SU-DHL-6 (cell line): Measurements from ENCODE around the gene RBPMS2.

Experiments
- H2AFZ ChIP-seq: fragments of 200-600 bp; sonication (generic); 2 replicates; pipeline ENCODE4 v1.6.1; 2014; ENCODE audit warnings: low read depth, mild to moderate bottlenecking, moderate library complexity, mixed read lengths, antibody characterized with exemption, low read length; ENCODE audit not compliant: severe bottlenecking
- H3F3A ChIP-seq: fragments of 200-600 bp; shearing (Covaris generic); 2 replicates; pipeline ENCODE4 v1.6.0; 2016; ENCODE audit warnings: antibody characterized with exemption, mild to moderate bottlenecking; ENCODE audit not compliant: insufficient read depth
- H3K27ac ChIP-seq: fragments of 200-600 bp; sonication (generic); 2 replicates; pipeline ENCODE4 v1.5.1; 2016; ENCODE audit warnings: low read depth, mild to moderate bottlenecking, low read length, moderate library complexity, mixed read lengths
- H3K27me3 ChIP-seq: fragments of 200-600 bp; sonication (generic), shearing (Covaris generic); 2 replicates; pipeline ENCODE4 v1.6.0; 2014; ENCODE audit warnings: mild to moderate bottlenecking, low read length
- H3K36me3 ChIP-seq: fragments of 200-600 bp; sonication (generic); 2 replicates; pipeline ENCODE4 v1.6.1; 2014; ENCODE audit warnings: mild to moderate bottlenecking, low read length, mixed read lengths
- H3K4me2 ChIP-seq: fragments of 300-600, 200-600 bp; shearing (Covaris generic), sonication (generic); 2 replicates; pipeline ENCODE4 v1.6.0; 2014; ENCODE audit warnings: low read length, low read depth, mild to moderate bottlenecking; ENCODE audit not compliant: poor library complexity, severe bottlenecking
- H3K4me3 ChIP-seq: fragments of 200-600 bp; sonication (generic); 2 replicates; pipeline ENCODE4 v1.5.1; 2014; ENCODE audit warnings: antibody characterized with exemption, low read length, mild to moderate bottlenecking, mixed read lengths; ENCODE audit not compliant: insufficient read depth, poor library complexity, severe bottlenecking
- H3K79me2 ChIP-seq: fragments of 200-600 bp; sonication (generic); 2 replicates; pipeline ENCODE4 v1.6.1; 2014; ENCODE audit warnings: mild to moderate bottlenecking, low read length, moderate library complexity; ENCODE audit not compliant: insufficient read depth
- H3K9ac ChIP-seq: fragments of 200-600 bp; sonication (generic); 2 replicates; pipeline ENCODE4 v1.7.0; 2014; ENCODE audit warnings: mild to moderate bottlenecking, low read length
- H3K9me2 ChIP-seq: fragments of 200-600 bp; sonication (generic); replicated peaks from 2 replicates; pipeline ENCODE4 v1.6.1; 2014; ENCODE audit warnings: low read length; ENCODE audit not compliant: insufficient read depth
- H3K9me3 ChIP-seq: fragments of 200-600 bp; sonication (generic); 2 replicates; pipeline ENCODE4 v1.6.1; 2014; ENCODE audit warnings: low read length, mixed read lengths; ENCODE audit not compliant: insufficient read depth
- H4K20me1 ChIP-seq: fragments of 200-600 bp; sonication (generic); 2 replicates; pipeline ENCODE4 v1.6.1; 2014; ENCODE audit warnings: low read depth, mild to moderate bottlenecking, antibody characterized with exemption, low read length, moderate library complexity, mixed read lengths
- EZH2phosphoT487 ChIP-seq: fragments of 200-600 bp; sonication (generic), shearing (Covaris generic); conservative IDR thresholded peaks from 2 replicates; pipeline ENCODE4 v1.6.1; 2018; ENCODE audit warnings: mild to moderate bottlenecking, antibody characterized with exemption, low read length, moderate library complexity, mixed read lengths
- TF ChIP-seq, protein P1 (sequence below): fragments of 200-600 bp; sonication (generic); IDR thresholded peaks from one replicate; pipeline ENCODE4 v1.5.1; 2017; ENCODE audit warnings: antibody characterized with exemption, mild to moderate bottlenecking, low read length, moderate library complexity; ENCODE audit not compliant: insufficient read depth, poor library complexity, severe bottlenecking

Gene RBPMS2

DNA sequence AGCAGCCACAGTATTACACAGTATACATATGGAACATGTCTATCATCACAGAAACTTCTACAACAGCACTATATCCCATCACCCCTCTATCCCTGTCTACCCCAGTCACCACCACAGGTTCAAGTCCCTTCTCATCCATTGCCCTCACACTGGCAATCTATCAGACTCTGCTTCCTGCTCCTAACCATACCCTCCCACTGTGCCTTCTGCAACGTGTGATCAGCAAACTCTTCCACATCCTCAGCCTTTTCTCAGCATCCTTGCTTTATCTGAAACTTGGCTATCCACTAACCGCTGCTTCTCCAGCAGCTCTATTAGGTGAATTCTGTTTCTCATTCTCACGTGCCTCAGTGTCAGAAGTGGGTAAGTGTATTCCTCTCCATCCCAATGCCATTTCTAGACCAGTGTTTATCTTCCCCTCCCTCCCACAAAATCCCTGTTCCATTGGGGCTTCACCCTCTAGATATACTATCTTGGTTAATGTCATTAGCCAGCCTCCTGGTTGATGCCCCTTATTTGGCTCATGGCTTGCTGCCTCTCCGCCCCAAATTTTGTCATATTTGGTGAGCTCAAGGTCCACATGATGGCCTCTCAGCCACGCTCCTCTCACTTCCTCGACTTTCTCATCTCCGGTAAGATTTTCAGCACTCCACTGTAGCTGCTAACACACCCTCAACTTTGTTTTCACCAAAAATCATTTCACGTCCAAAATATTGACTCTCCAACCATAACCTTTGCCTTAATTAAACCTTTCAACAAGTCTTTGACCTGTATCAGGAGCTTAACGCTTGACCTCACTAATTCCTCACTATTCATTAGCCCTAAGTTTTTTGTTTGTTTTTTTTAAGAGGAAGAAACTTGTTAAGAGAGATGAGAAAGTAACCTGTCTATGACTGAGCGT lies 69.1 kb downstream of the RBPMS2 start:
- Histone ChIP-seq H3K4me3 (no peak overlapping the region), H3K27me3 (no peaks in the 10 kb centered on the region), H3K9ac (no peak overlapping the region), H3F3A (no peaks in the 10 kb centered on the region), H4K20me1 (no peaks in the 10 kb centered on the region), H3K4me2 (no peak overlapping the region), H3K27ac (no peak overlapping the region), H3K79me2 (peaks cover 17% of the 10 kb centered on the region), H2AFZ (no peak overlapping the region), H3K9me2 (no peaks in the 10 kb centered on the region), H3K36me3 (no peaks in the 10 kb centered on the region), H3K9me3 (no peaks in the 10 kb centered on the region)
- TF ChIP-seq EZH2phosphoT487 = no peak
- TF ChIP-seq, protein P1, sequence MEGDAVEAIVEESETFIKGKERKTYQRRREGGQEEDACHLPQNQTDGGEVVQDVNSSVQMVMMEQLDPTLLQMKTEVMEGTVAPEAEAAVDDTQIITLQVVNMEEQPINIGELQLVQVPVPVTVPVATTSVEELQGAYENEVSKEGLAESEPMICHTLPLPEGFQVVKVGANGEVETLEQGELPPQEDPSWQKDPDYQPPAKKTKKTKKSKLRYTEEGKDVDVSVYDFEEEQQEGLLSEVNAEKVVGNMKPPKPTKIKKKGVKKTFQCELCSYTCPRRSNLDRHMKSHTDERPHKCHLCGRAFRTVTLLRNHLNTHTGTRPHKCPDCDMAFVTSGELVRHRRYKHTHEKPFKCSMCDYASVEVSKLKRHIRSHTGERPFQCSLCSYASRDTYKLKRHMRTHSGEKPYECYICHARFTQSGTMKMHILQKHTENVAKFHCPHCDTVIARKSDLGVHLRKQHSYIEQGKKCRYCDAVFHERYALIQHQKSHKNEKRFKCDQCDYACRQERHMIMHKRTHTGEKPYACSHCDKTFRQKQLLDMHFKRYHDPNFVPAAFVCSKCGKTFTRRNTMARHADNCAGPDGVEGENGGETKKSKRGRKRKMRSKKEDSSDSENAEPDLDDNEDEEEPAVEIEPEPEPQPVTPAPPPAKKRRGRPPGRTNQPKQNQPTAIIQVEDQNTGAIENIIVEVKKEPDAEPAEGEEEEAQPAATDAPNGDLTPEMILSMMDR = no peak

DNA sequence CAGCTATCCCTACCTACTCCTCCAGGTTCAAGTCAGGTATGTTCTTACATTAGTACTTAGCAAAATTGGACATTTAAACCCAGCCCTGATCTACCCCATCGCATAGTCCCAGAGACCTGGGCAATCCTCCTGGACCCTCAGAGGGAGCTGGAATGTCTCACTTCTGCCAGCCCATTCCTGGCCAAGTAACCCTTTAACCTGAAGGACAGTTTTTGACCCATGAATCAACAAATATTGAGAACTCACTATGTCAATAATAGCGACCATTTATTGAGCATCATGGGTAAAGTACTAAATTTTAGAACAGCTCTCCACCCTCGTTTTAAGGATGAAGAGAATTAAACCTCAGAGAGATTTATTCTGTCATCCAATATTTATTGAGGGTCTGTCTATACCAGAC lies 70.4 kb downstream of the RBPMS2 start:
- Histone ChIP-seq H3K4me2 (no peak overlapping the region), H4K20me1 (no peaks in the 10 kb centered on the region), H3F3A (no peaks in the 10 kb centered on the region), H3K27me3 (no peaks in the 10 kb centered on the region), H3K9ac (no peak overlapping the region), H3K79me2 (peaks cover 27% of the 10 kb centered on the region), H3K4me3 (no peak overlapping the region), H2AFZ (no peak overlapping the region), H3K9me2 (no peaks in the 10 kb centered on the region), H3K36me3 (no peaks in the 10 kb centered on the region), H3K9me3 (no peaks in the 10 kb centered on the region), H3K27ac (no peak overlapping the region)
- TF ChIP-seq, protein P1 = no peak
- TF ChIP-seq EZH2phosphoT487 = no peak

DNA sequence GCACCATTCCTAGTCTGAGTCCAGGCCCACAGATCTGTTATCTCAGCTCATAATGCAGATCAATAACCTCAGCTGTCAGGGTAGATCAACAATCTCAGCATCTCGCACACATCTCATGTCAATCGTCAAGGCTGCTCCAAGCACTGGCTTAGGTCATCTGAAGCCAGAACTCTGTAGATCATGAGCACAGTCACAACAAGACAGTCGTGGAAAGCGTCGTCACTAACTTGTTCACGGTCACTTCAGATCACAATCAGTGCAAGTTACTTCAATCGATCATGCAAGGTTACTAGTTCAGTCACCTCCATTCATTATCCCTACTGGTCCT lies 71.8 kb downstream of the RBPMS2 start:
- Histone ChIP-seq H3K36me3 (no peaks in the 10 kb centered on the region), H2AFZ (peak overlapping the region; percentile 81), H3K9ac (peak overlapping the region; percentile 88), H4K20me1 (no peaks in the 10 kb centered on the region), H3K27me3 (no peaks in the 10 kb centered on the region), H3K79me2 (peaks cover 40% of the 10 kb centered on the region), H3K4me3 (peak overlapping the region; percentile 93), H3K4me2 (peak overlapping the region; percentile 67), H3F3A (no peaks in the 10 kb centered on the region; the same call in 1 of the 2 replicates), H3K9me2 (no peaks in the 10 kb centered on the region), H3K27ac (no peak overlapping the region), H3K9me3 (no peaks in the 10 kb centered on the region)
- TF ChIP-seq, protein P1 = no peak
- no peak for TF ChIP-seq EZH2phosphoT487
